Activated T-cell treated with anti-CD3 and anti-CD28 coated beads, Interleukin-2, amount 50 U/mL, for 1 hour (primary cell): ENCODE data around the gene GPX5.
"Not testable (repeated sequence)": the region's sequence is repeated elsewhere in the genome, so short reads cannot be mapped to it uniquely, and the experiment has no call there.

Source experiments
- DNase-seq: peaks from one replicate; pipeline ENCODE4 v3.0.0-alpha.2; 2020

The GPX5 gene

GRCh38 chr6:28515676-28516075 lies 10.0 kb upstream of the GPX5 start, which contains the start of gene GPX6:
Gene GPX6, minus strand, starts transcription at chr6:28515793. Its CDS starts 50 bp downstream, at chr6:28515743.
- DNase-seq = no peak

GRCh38 chr6:28517964-28518363 lies 7.7 kb upstream of the GPX5 start:
- DNase-seq = no peak

GRCh38 chr6:28522594-28523240 lies 3.0 kb upstream of the GPX5 start:
- DNase-seq = no peak

- peak; percentile 42 for DNase-seq
These were observed 2.4 kb upstream of the GPX5 start for GRCh38 chr6:28523241-28523622.

GRCh38 chr6:28530777-28531176 lies 5.1 kb downstream of the GPX5 start:
- no peak for DNase-seq

GRCh38 chr6:28531479-28532128 lies 5.9 kb downstream of the GPX5 start:
- no peak for DNase-seq

GRCh38 chr6:28534306-28534705 lies 8.6 kb downstream of the GPX5 start:
- DNase-seq = no peak

- no peak for DNase-seq
These were observed 9.2 kb downstream of the GPX5 start for GRCh38 chr6:28534875-28535274.

- DNase-seq = no peak
These were observed 11.4 kb downstream of the GPX5 start for GRCh38 chr6:28537065-28537464.

- DNase-seq = no peak
These were observed 11.9 kb downstream of the GPX5 start for GRCh38 chr6:28537509-28538140.

GRCh38 chr6:28541996-28542395 lies 16.3 kb downstream of the GPX5 start:
- no peak for DNase-seq

- peak; percentile 65 for DNase-seq
These were observed 17.0 kb downstream of the GPX5 start for GRCh38 chr6:28542440-28543296.

- DNase-seq = no peak
These were observed 18.2 kb downstream of the GPX5 start for GRCh38 chr6:28543651-28544610.

- no peak for DNase-seq
These were observed 20.3 kb downstream of the GPX5 start for GRCh38 chr6:28545955-28546354.

GRCh38 chr6:28547003-28547402 lies 21.3 kb downstream of the GPX5 start:
- DNase-seq = not testable (repeated sequence)

- DNase-seq = no peak
These were observed 26.4 kb downstream of the GPX5 start for GRCh38 chr6:28551891-28552666.

GRCh38 chr6:28553384-28553985 lies 27.8 kb downstream of the GPX5 start:
- no peak for DNase-seq

GRCh38 chr6:28553986-28554881 lies 28.6 kb downstream of the GPX5 start:
- DNase-seq = no peak

GRCh38 chr6:28555136-28555535 lies 29.5 kb downstream of the GPX5 start:
- DNase-seq = no peak

GRCh38 chr6:28558629-28559028 lies 32.9 kb downstream of the GPX5 start:
- no peak for DNase-seq
